ENCODE data around the gene GHDC. TPM values are rescaled to one million over a fixed set of nuclear protein-coding genes. Genes with fewer than 3 reads are reported as not detected.
A peak's percentile ranks its signal among the peaks of the same experiment; 100 is the strongest.
"Not testable (repeated sequence)": the region's sequence is repeated elsewhere in the genome, so short reads cannot be mapped to it uniquely, and the experiment has no call there.

GHDC gene
- total RNA-seq (2014; rRNA removed; shearing (Covaris generic)) (25.0 and 27.6 TPM in 2 replicates), polyA plus RNA-seq (2016; fragmentation: Nextera tagmentation; extraction: Ambion mirVana) (11.1 and 13.0 TPM in 2 replicates)

- Histone ChIP-seq H4K20me1 (ENCODE audit: insufficient read depth) (no peaks in the 10 kb centered on the region), H3K4me1 (ENCODE audit: insufficient read depth) (no peaks in the 10 kb centered on the region), H3K36me3 (ENCODE audit: low read depth) (no peaks in the 10 kb centered on the region), H3K4me3 (peak within 1 kb of the TSS; percentile 91), H3K27ac (no peak within 1 kb of the TSS), H3K9ac (peak within 1 kb of the TSS; percentile 79), H3K9me2 (ENCODE audit: insufficient read depth) (no peaks in the 10 kb centered on the region), H3K79me2 (ENCODE audit: insufficient read depth) (no peaks in the 10 kb centered on the region), H2AFZ (peak within 1 kb of the TSS; percentile 96), H3K9me3 (ENCODE audit: low read depth) (no peaks in the 10 kb centered on the region), H3K4me2 (ENCODE audit: unreplicated experiment) (peak within 1 kb of the TSS; percentile 88), H3F3A (ENCODE audit: insufficient read depth) (no peaks in the 10 kb centered on the region), H3K27me3 (replicated peaks; ENCODE audit: insufficient read depth) (no peaks in the 10 kb centered on the region)
- peak; percentile 87 for DNase-seq
- TF ChIP-seq EZH2phosphoT487 (IDR thresholded peaks at IDR 0.05; ENCODE audit: insufficient read depth, low read depth) (no peak), EZH2 (IDR thresholded peaks at IDR 0.05; ENCODE audit: insufficient read depth, poor library complexity, severe bottlenecking) (no peak)
- in situ Hi-C loops (cut with MboI), result no loop called here
- 17 to 19% methylated on average over 24 of the region's 24 CpGs for WGBS, 2 experiments (ENCODE audit: low coverage in 1 of 2, low lambda C conversion rate in 2 of 2, missing lambda C conversion rate in 2 of 2)
Observed at GRCh38 chr17:42193969-42194899, at the start of gene GHDC. TSS of gene GHDC (minus strand) at chr17:42194494. CDS start at chr17:42193581, 913 bp downstream.

GRCh38 chr17:42243493-42243982 lies 49.2 kb upstream of the GHDC start:
- Histone ChIP-seq H3F3A (ENCODE audit: insufficient read depth) (peaks cover 6% of the 10 kb centered on the region; the same call in 1 of the 2 replicates), H3K79me2 (ENCODE audit: insufficient read depth) (peaks cover 83% of the 10 kb centered on the region), H3K27me3 (replicated peaks; ENCODE audit: insufficient read depth) (no peaks in the 10 kb centered on the region), H4K20me1 (ENCODE audit: insufficient read depth) (no peaks in the 10 kb centered on the region), H3K9ac (no peak overlapping the region), H2AFZ (no peak overlapping the region), H3K4me3 (no peak overlapping the region), H3K9me2 (ENCODE audit: insufficient read depth) (no peaks in the 10 kb centered on the region), H3K4me2 (ENCODE audit: unreplicated experiment) (no peak overlapping the region), H3K36me3 (ENCODE audit: low read depth) (0 out of 2 replicates have a peak, but pooled peaks cover 3% of the 10 kb centered on the region), H3K9me3 (ENCODE audit: low read depth) (no peaks in the 10 kb centered on the region), H3K4me1 (ENCODE audit: insufficient read depth) (peaks cover 7% of the 10 kb centered on the region; the same call in 1 of the 2 replicates), H3K27ac (no peak overlapping the region)
- in situ Hi-C loops (cut with MboI), result no loop called here
- no peak for TF ChIP-seq EZH2 (IDR thresholded peaks at IDR 0.05; ENCODE audit: insufficient read depth, poor library complexity, severe bottlenecking)
- no peak for TF ChIP-seq EZH2phosphoT487 (IDR thresholded peaks at IDR 0.05; ENCODE audit: insufficient read depth, low read depth)
- DNase-seq, result no peak
- WGBS, 2 experiments (ENCODE audit: low coverage in 1 of 2, low lambda C conversion rate in 2 of 2, missing lambda C conversion rate in 2 of 2), result 66 to 68% methylated on average over 5 of the region's 5 CpGs

GRCh38 chr17:42241871-42242270 lies 47.6 kb upstream of the GHDC start:
- Histone ChIP-seq H3K27me3 (replicated peaks; ENCODE audit: insufficient read depth) (no peaks in the 10 kb centered on the region), H4K20me1 (ENCODE audit: insufficient read depth) (no peaks in the 10 kb centered on the region), H3K36me3 (ENCODE audit: low read depth) (no peaks in the 10 kb centered on the region), H3K4me1 (ENCODE audit: insufficient read depth) (no peaks in the 10 kb centered on the region), H3K4me3 (no peak overlapping the region), H2AFZ (no peak overlapping the region), H3K9me3 (ENCODE audit: low read depth) (no peaks in the 10 kb centered on the region), H3K4me2 (ENCODE audit: unreplicated experiment) (no peak overlapping the region), H3K9ac (no peak overlapping the region), H3F3A (ENCODE audit: insufficient read depth) (no peaks in the 10 kb centered on the region), H3K27ac (no peak overlapping the region), H3K79me2 (ENCODE audit: insufficient read depth) (peaks cover 91% of the 10 kb centered on the region), H3K9me2 (ENCODE audit: insufficient read depth) (no peaks in the 10 kb centered on the region)
- TF ChIP-seq EZH2phosphoT487 (IDR thresholded peaks at IDR 0.05; ENCODE audit: insufficient read depth, low read depth) (no peak), EZH2 (IDR thresholded peaks at IDR 0.05; ENCODE audit: insufficient read depth, poor library complexity, severe bottlenecking) (no peak)
- in situ Hi-C loops (cut with MboI), result no loop called here
- 94 to 100% methylated on average over 1 of the region's 1 CpG for WGBS, 2 experiments (ENCODE audit: low coverage in 1 of 2, low lambda C conversion rate in 2 of 2, missing lambda C conversion rate in 2 of 2)
- DNase-seq, result no peak

GRCh38 chr17:42240863-42241262 lies 46.6 kb upstream of the GHDC start:
- H3K27ac ChIP-seq; H3F3A ChIP-seq (ENCODE audit: insufficient read depth); H3K4me3 ChIP-seq; H3K9me3 ChIP-seq (ENCODE audit: low read depth); H3K4me2 ChIP-seq (ENCODE audit: unreplicated experiment); H2AFZ ChIP-seq; DNase-seq; H3K27me3 ChIP-seq (replicated peaks; ENCODE audit: insufficient read depth); H3K9ac ChIP-seq; H3K36me3 ChIP-seq (ENCODE audit: low read depth); in situ Hi-C loops (cut with MboI); H4K20me1 ChIP-seq (ENCODE audit: insufficient read depth); H3K9me2 ChIP-seq (ENCODE audit: insufficient read depth); H3K4me1 ChIP-seq (ENCODE audit: insufficient read depth): not testable (repeated sequence)
- H3K79me2 ChIP-seq (ENCODE audit: insufficient read depth), result peaks cover 92% of the 10 kb centered on the region
- 65 to 69% methylated on average over 4 of the region's 4 CpGs for WGBS, 2 experiments (ENCODE audit: low coverage in 1 of 2, low lambda C conversion rate in 2 of 2, missing lambda C conversion rate in 2 of 2)
